IPS DF 6.9 (cell line): ENCODE measurements around the gene ARHGEF25.

ENCODE experiments used
- DNase-seq: peaks from one replicate; pipeline ENCODE4 v3.0.0-alpha.2; 2013; ENCODE audit warnings: low read depth, low spot score
- H3K27ac ChIP-seq: one replicate; pipeline ENCODE4 v1.5.1; 2013; ENCODE audit warnings: low read length, control low read depth
- H3K27me3 ChIP-seq: 2 replicates; pipeline ENCODE4 v1.6.1; 2013; ENCODE audit warnings: mild to moderate bottlenecking, low read length; ENCODE audit not compliant: control insufficient read depth, insufficient read depth
- H3K36me3 ChIP-seq: 2 replicates; pipeline ENCODE4 v1.6.1; 2013; ENCODE audit warnings: low read length; ENCODE audit not compliant: control insufficient read depth, insufficient read depth
- H3K4me1 ChIP-seq: 2 replicates; pipeline ENCODE4 v1.6.1; 2013; ENCODE audit warnings: low read length; ENCODE audit not compliant: control insufficient read depth, insufficient read depth
- H3K4me3 ChIP-seq: 2 replicates; pipeline ENCODE4 v1.5.1; 2013; ENCODE audit warnings: mild to moderate bottlenecking, low read length
- H3K9me3 ChIP-seq: 2 replicates; pipeline ENCODE4 v1.6.1; 2013; ENCODE audit warnings: low read length, inconsistent platforms; ENCODE audit not compliant: control insufficient read depth, insufficient read depth
- WGBS: extraction: QIAGEN DNeasy Blood & Tissue Kit; methylation state at CpG from one replicate; pipeline ENCODE4 v1.1.7; 2013; ENCODE audit warnings: mixed read lengths, missing lambda C conversion rate; ENCODE audit not compliant: insufficient read length, insufficient coverage; 5-methylcytosine and 5-hydroxymethylcytosine counted together

The ARHGEF25 gene

GRCh38 chr12:57621497-57622292, 10.5 kb downstream of the ARHGEF25 start:
- Histone ChIP-seq H3K4me3 (peak overlapping the region; percentile 25; the same call in 1 of the 2 replicates), H3K4me1 (peaks cover 1% of the 10 kb centered on the region; the same call in 1 of the 2 replicates), H3K27me3 (peaks cover 89% of the 10 kb centered on the region), H3K27ac (no peak overlapping the region), H3K36me3 (no peaks in the 10 kb centered on the region), H3K9me3 (no peaks in the 10 kb centered on the region)
- DNase-seq = no peak
- no CpG with 5 or more reads among the region's 49 CpGs for WGBS

- peaks cover 4% of the 10 kb centered on the region; the same call in 1 of the 2 replicates for H3K4me1 ChIP-seq
- H3K27ac ChIP-seq = no peak overlapping the region
- DNase-seq = no peak
- no peaks in the 10 kb centered on the region for H3K36me3 ChIP-seq
- WGBS = no CpG with 5 or more reads among the region's 9 CpGs
- H3K4me3 ChIP-seq = no peak overlapping the region
- peaks cover 95% of the 10 kb centered on the region for H3K27me3 ChIP-seq
- no peaks in the 10 kb centered on the region for H3K9me3 ChIP-seq
These were observed 11.3 kb downstream of the ARHGEF25 start for GRCh38 chr12:57622293-57623245.

- DNase-seq = no peak
- H3K9me3 ChIP-seq = no peaks in the 10 kb centered on the region
- 100% methylated on average over 1 of the region's 2 CpGs for WGBS
- peaks cover 8% of the 10 kb centered on the region for H3K4me1 ChIP-seq
- no peaks in the 10 kb centered on the region for H3K36me3 ChIP-seq
- no peak overlapping the region for H3K27ac ChIP-seq
- no peak overlapping the region for H3K4me3 ChIP-seq
- H3K27me3 ChIP-seq = peaks cover 95% of the 10 kb centered on the region
These were observed 12.2 kb downstream of the ARHGEF25 start for GRCh38 chr12:57623385-57623784.

GRCh38 chr12:57623811-57624390, 12.7 kb downstream of the ARHGEF25 start:
- no peaks in the 10 kb centered on the region for H3K9me3 ChIP-seq
- no peak overlapping the region for H3K4me3 ChIP-seq
- no peaks in the 10 kb centered on the region for H3K36me3 ChIP-seq
- H3K27ac ChIP-seq = no peak overlapping the region
- no peak for DNase-seq
- H3K27me3 ChIP-seq = peaks cover 96% of the 10 kb centered on the region
- H3K4me1 ChIP-seq = peaks cover 10% of the 10 kb centered on the region
- no CpG with 5 or more reads among the region's 5 CpGs for whole genome bisulfite sequencing

- Histone ChIP-seq H3K4me1 (peaks cover 10% of the 10 kb centered on the region), H3K27me3 (peaks cover 95% of the 10 kb centered on the region), H3K36me3 (no peaks in the 10 kb centered on the region), H3K9me3 (no peaks in the 10 kb centered on the region), H3K4me3 (no peak overlapping the region), H3K27ac (no peak overlapping the region)
- DNase-seq = no peak
- WGBS = no CpG with 5 or more reads among the region's 8 CpGs
These were observed 13.4 kb downstream of the ARHGEF25 start for GRCh38 chr12:57624441-57625220.

GRCh38 chr12:57625261-57626032, 14.2 kb downstream of the ARHGEF25 start:
- Histone ChIP-seq H3K4me3 (no peak overlapping the region), H3K4me1 (peaks cover 10% of the 10 kb centered on the region), H3K9me3 (no peaks in the 10 kb centered on the region), H3K27me3 (peaks cover 95% of the 10 kb centered on the region), H3K27ac (no peak overlapping the region), H3K36me3 (no peaks in the 10 kb centered on the region)
- no peak for DNase-seq
- WGBS = no CpG with 5 or more reads among the region's 12 CpGs

- peaks cover 8% of the 10 kb centered on the region for H3K4me1 ChIP-seq
- no peak for DNase-seq
- no CpG with 5 or more reads among the region's 13 CpGs for WGBS
- H3K36me3 ChIP-seq = no peaks in the 10 kb centered on the region
- H3K27ac ChIP-seq = no peak overlapping the region
- H3K27me3 ChIP-seq = peaks cover 95% of the 10 kb centered on the region
- no peak overlapping the region for H3K4me3 ChIP-seq
- no peaks in the 10 kb centered on the region for H3K9me3 ChIP-seq
These were observed 15.1 kb downstream of the ARHGEF25 start for GRCh38 chr12:57626111-57626920.

- Histone ChIP-seq H3K27ac (no peak overlapping the region), H3K9me3 (no peaks in the 10 kb centered on the region), H3K4me3 (no peak overlapping the region), H3K36me3 (no peaks in the 10 kb centered on the region), H3K4me1 (peaks cover 8% of the 10 kb centered on the region), H3K27me3 (peaks cover 96% of the 10 kb centered on the region)
- no peak for DNase-seq
- WGBS = no CpG with 5 or more reads among the region's 9 CpGs
These were observed 15.7 kb downstream of the ARHGEF25 start for GRCh38 chr12:57626921-57627445.
